ENCODE data around the gene EYS.

DNA sequence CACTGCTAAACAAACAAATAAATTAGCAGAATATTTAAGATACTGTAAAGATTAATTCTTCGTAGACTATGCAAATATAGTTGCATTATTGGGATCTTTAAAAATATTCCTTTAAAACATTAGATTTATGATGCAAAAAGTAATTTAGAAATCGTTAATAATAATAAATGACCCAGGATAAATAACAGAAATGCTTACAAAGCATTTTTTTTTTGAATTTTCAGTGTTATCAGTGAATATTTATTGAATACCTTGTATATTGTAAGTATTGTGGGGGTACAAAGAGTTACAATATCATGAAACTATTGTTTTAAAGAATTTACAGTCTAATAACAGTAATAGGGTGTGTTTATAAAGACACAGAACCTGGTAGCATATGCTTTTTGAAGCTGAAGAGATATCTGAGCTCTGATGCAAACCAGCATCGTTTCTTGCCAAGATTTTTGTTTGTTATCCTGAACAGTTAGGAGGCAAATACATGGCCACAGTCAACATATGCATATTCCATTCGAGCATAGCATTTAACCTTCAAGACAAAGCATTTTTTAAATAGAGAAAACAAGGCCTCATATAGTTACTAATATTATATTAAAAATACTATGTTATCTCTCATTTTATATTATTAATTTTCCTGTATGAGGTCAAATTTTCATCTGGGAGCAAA lies 1584.2 kb downstream of the EYS start:
- TF ChIP-seq ZSCAN29 (IDR thresholded peaks at IDR 0.05) (no peak), TAL1 (IDR thresholded peaks at IDR 0.05) (no peak), ZNF224 (CRISPR knock-in tag; IDR thresholded peaks at IDR 0.05) (no peak), POLR2AphosphoS5 (IDR thresholded peaks at IDR 0.05; ENCODE audit: control insufficient read depth, insufficient read depth, low read depth, low read length) (no peak), EZH2 (IDR thresholded peaks at IDR 0.05; ENCODE audit: borderline replicate concordance, low read depth, low read length) (no peak), MEF2A (IDR thresholded peaks at IDR 0.05; ENCODE audit: control insufficient read depth, low read depth, low read length) (no peak), TAF1 (IDR thresholded peaks at IDR 0.05; ENCODE audit: control insufficient read depth, extremely low read depth, insufficient read depth, low read length, severe bottlenecking) (no peak), ZNF23 (CRISPR knock-in tag; IDR thresholded peaks at IDR 0.05) (no peak), ZFX (CRISPR knock-in tag; IDR thresholded peaks at IDR 0.05) (no peak), MIER1 (IDR thresholded peaks at IDR 0.05; ENCODE audit: low read depth) (no peak), BRCA1 (IDR thresholded peaks at IDR 0.05) (no peak), BRCA1 (CRISPR knock-in tag; IDR thresholded peaks at IDR 0.05) (no peak), GATAD2B (IDR thresholded peaks at IDR 0.05; ENCODE audit: borderline replicate concordance) (no peak), PML (IDR thresholded peaks at IDR 0.05; ENCODE audit: low read length) (no peak)
- TF ChIP-seq, protein P1, sequence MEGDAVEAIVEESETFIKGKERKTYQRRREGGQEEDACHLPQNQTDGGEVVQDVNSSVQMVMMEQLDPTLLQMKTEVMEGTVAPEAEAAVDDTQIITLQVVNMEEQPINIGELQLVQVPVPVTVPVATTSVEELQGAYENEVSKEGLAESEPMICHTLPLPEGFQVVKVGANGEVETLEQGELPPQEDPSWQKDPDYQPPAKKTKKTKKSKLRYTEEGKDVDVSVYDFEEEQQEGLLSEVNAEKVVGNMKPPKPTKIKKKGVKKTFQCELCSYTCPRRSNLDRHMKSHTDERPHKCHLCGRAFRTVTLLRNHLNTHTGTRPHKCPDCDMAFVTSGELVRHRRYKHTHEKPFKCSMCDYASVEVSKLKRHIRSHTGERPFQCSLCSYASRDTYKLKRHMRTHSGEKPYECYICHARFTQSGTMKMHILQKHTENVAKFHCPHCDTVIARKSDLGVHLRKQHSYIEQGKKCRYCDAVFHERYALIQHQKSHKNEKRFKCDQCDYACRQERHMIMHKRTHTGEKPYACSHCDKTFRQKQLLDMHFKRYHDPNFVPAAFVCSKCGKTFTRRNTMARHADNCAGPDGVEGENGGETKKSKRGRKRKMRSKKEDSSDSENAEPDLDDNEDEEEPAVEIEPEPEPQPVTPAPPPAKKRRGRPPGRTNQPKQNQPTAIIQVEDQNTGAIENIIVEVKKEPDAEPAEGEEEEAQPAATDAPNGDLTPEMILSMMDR (IDR thresholded peaks at IDR 0.05 in 2 of 3, conservative IDR thresholded peaks at IDR 0.05 in 1 of 3; ENCODE audit: insufficient read depth in 2 of 3, low read depth in 1 of 3, low read length in 3 of 3), result no peak
